Measurements from ENCODE around the gene C5orf47. TPM values are rescaled to one million over a fixed set of nuclear protein-coding genes. Genes with fewer than 3 reads are reported as not detected.

The C5orf47 gene
- polyA plus RNA-seq, 10 donors: 0.14 to 0.20 (median 0.17) TPM; not detected in 7

DNA sequence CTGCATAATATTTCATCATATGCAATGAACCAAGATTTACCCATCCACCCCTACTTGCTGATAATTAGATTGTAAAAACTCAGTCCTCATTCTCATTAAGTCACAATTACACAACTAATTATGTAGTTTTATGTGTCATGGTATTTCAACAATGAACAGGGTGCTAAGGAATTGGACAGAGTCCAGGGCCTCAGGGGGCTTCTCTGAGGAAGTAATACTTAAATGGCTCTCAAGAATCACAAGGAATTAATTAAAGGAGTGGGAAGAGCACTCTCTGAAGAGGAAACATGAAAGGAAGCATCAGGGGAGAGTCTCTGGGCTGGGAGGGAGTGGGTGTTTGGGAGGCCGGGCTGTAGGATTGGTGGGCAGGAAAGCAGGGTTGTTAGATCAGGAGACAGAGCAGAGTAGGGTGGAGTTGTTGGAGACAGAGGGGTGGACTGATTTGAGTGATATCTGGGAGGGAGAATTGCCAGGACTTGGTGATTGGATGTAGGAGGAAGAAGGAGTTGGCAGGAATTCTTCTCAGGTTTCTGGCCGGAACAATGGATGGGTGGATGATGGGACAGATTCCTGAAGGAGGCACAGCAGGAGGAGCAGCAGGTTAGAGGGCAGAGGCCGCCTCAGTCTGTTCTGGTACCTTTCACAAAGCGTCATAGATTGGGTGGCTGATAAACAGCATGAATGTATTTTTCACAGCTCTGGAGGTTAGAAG is 33.6 kb downstream of the C5orf47 start:
- DNase-seq: no peak

GRCh38 chr5:174030286-174030685 is 41.3 kb downstream of the C5orf47 start:
- DNase-seq: no peak

GRCh38 chr5:174044466-174045254 is 55.7 kb downstream of the C5orf47 start:
- DNase-seq: no peak

DNA sequence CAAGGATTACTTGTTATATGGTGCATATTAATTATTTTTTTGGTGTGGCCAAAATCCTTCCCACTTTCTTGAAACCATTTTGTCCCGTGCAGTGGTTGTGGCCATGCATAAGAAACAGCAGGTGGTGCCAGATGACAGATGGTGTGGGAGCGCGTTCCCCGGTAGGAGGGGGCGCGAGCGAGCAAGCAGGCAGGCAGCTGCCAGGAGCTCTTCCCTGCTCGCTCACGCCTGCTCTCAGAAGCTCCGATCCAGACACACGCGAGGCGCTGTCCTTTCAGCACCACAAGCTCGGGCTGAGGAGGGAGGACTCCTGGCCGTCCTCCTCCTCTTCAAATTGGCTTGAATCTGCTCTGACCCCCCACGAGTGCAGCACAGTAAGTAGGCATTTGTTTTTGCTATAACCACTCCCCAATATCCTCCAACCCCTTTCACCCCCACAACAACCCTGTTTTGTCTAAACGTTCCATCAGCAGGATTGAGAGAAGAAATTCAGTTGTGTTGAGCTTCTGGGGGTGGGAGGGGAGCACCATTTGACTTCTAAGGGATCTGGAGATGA is 56.6 kb downstream of the C5orf47 start, which contains the start of gene NSG2:
NSG2 (plus strand) TSS at position 237 of the 556 bp plus-strand sequence. CDS start 1,050 bp downstream, outside the sequence.
- DNase-seq: peak; percentile 88 to 93 (median 90)

DNA sequence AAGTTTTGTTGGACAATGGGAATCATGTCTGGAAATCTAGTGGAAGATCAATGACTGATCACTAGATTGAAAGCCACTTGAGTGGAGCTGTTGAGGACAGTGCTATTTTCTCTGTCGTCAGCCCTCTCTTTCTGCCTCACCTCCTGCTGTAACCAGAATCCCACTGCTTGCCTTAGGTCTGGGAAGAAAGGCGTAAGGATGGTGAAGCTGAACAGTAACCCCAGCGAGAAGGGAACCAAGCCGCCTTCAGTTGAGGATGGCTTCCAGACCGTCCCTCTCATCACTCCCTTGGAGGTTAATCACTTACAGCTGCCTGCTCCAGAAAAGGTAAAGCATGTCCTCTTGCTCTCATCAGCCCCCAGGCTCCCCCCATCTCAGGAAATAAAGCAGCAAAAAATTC is 57.6 kb downstream of the C5orf47 start:
- no peak for DNase-seq

DNA sequence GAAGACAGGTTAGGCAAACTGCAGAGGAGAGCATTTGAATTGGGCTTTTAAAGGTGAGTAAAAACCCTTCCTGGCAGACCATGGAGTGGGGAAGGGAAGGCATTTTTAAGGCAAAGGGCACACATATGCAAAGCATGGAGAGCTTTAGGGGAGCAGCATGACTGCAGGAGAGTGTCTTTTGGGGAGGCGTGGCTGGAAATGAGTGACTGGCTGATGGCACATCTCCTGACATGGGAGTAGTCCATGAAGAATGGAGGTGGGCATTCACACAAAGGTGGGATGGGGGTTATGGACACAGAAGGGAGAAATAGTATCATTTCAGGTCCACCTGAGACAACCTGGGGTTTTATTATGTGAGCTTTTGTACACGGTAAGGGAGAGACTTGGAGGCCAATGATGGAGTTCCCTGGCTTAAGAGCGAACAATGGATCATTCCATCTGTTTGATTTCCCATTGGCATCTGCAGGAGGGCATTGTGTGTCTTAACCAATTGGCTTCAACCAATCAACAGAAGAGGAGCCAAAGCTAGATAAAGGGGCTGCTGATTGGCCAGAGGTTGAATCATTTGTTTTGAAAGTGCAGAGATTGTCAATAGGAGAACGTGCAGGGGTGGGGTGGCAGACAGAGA is 58.6 kb downstream of the C5orf47 start:
- DNase-seq: no peak

- DNase-seq: no peak
Measured at GRCh38 chr5:174052636-174053035, 63.7 kb downstream of the C5orf47 start.

GRCh38 chr5:174053905-174054304 is 64.9 kb downstream of the C5orf47 start:
- no peak for DNase-seq

Other genes with a start within 250 kb of the C5orf47 start
- gene CPEB4, start 100.8 kb upstream of the C5orf47 start, polyA plus RNA-seq (ENCODE audit: insufficient read length in 10 of 10): 10 to 100 TPM; 14.9 to 45.8 (median 28.1) TPM
- 1 to 10 TPM in 1 of 10 donors, under 1 TPM in 9; 0.13 to 1.5 (median 0.24) TPM for gene NSG2, start 56.5 kb downstream of the C5orf47 start, polyA plus RNA-seq (ENCODE audit: insufficient read length in 10 of 10)